ENCODE data around the gene DNAJC18.
A peak's percentile ranks its signal among the peaks of the same experiment; 100 is the strongest.

DNAJC18 gene

DNA sequence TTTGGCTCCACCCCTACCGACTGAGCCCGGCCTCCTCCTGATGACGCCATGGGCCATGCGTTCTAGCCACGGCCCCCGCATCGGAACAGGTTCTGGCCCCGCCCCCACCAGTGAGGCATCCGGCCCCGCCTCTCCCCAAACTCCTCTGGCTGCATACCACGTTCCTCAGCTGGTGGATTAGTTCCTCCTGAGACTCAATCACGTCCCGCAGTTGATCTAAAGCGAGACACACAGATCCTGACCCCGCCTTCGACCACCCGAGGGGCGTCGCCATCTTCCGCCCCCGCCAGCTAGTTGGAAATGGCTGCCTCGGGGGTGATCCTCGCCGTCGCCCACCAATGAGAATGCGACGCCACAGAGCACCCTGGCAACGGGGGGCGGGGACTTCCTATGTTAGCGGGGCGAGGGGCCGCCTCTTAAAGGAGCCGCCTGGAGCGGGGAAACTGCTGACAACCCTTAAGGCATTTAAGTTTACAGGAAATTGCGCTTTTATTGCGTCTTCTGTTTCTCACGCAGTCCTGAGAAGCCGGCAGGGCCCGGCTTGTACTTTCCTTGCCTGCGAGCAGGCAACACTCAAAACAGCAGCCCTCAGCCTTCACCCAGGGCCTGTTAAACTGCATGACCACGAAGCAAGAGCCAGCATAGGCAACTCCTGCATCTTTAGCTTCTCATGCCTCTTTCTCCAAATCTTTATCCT, 35.4 kb downstream of the DNAJC18 start, which contains the start of gene SPATA24:
Gene SPATA24 (minus strand): TSS at position 303 of the 697 bp plus-strand sequence. CDS start 29 bp downstream, at position 274.
- peak; percentile 96 for DNase-seq (ENCODE audit: low spot score)

DNA sequence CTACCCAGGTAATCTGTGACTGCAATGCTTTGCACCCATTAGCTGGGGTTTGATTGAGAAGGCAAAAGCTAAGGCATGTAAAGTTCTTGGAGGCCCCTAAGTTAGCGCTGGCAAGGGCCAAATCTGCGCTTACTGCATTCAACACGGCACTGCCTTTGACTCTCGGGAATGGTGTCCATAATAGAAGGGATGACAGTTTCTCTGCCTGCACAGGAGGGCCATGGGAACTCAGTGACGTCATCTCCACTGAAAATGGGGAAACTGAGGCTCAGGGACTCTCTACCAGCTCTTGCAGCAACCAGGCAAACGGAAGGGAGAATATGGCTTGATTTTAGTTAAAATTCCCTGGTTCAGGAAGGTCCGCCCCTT, 35.9 kb downstream of the DNAJC18 start:
- DNase-seq (ENCODE audit: low spot score), result no peak

DNA sequence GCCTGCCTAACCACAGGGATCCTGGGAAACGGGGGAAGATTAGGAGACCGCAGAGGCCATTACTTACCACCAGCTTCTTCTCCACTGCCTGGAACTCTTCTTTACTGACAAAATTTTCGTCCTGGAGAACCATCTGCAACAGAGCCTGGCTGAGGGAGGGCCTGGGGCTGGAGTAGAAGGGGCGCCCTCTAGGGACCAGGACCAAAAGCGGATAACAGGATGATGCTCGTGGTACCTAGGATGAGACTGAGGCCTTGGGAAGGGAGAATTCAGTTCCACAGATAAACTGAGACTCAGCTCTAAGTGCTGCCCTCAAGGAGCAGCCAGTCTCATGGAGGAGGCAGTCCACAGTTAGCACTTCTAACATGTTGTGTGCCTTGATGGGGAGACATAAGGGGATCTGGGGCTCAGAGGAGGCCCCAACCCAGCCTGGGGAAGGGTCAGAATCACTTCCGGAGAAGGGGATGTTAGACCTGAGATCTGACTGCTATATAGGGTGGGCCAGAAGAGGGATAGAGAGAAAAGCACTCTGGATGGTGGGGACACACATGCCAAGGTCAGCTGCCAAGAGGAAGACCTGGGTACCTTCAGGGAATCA, 36.7 kb downstream of the DNAJC18 start:
- DNase-seq (ENCODE audit: low spot score), result no peak

DNA sequence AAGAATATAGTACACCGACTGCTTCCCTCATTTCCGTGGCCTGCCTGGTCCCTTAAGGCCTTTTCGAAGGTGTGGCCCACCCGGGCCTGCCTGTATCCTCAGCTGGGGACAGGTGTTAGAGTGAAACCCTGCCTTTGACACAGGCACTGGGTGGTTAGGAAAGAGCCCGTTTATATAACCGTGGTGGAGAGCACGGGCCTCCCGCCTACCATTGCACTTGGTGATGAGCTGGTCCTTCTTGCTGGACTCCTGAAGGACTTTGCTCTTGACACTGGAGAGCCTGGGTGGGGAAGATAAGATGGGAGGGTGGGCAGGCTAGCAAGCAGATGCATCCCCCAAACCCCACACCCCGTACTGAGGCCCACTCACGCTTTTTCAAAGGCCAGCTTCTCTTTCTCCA, 37.8 kb downstream of the DNAJC18 start:
- no peak for DNase-seq (ENCODE audit: low spot score)

DNA sequence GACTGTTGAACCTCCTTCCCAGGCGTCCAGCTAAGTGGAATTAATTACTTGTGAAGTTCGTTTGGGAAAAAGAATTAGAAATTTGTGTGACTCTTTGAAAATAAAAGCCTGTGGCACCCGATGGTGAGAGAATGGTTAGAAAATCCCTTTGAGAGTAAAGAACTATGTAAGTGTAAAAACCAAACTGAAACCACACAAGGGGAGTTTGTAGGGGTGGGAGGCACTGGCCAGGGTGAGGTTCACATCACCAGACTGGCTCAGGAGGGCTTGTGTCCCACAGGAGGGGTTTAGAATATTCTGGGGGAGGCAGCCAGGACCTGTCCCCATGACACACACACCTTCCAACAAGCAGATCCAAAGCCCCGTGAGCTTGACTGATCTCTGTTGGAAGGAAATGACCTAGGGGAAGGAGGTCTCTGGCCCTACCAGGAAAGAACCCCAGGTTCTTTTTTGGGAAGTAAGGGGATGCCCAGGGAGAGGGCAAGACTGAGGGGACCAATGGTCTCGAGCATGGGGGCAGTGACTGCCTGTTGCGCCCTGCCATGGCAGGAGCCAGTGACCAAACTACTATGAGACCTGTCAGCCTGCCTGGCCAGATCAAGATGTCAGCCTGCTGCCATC, 39.7 kb downstream of the DNAJC18 start:
- no peak for DNase-seq (ENCODE audit: low spot score)

DNA sequence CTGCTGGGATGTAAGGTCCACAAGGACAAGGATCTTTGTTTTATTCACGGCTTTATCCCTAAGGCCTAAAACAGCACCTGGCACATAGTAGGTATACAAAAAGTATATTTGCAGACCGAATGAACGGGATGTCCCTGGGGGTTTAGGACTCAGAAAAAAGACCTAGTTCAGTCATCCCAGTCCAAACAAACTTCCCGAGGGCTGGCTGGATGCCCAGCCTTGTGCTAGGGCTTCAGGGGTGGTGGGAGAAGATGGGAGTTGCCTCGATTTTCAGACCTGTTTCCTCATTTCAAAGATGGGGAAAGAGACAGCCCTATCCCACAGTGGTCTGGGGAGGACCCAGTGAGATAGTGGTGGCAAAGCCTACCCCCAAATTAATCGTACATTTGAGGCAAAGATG, 41.4 kb downstream of the DNAJC18 start:
- DNase-seq (ENCODE audit: low spot score), result no peak

DNA sequence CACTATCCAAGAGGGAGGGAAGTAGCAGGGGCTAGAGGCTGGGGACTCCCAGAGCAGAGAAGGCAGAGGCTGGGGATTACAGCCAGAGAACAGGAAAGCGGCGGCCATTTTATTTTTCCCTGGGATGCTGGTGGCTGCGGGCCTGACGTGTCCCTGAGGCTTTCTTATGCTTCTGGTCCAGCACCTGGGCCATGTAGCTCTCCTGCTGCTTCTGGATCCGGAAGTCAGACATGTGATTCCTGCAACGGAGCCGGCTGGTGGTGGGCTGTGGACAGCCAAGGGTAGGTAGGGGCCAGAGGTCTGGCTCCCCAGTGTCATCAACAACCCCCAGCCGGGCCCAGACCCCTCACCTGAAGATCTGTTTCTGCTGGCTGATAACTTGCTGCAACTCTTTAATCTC, 42.6 kb downstream of the DNAJC18 start:
- DNase-seq (ENCODE audit: low spot score), result no peak

DNA sequence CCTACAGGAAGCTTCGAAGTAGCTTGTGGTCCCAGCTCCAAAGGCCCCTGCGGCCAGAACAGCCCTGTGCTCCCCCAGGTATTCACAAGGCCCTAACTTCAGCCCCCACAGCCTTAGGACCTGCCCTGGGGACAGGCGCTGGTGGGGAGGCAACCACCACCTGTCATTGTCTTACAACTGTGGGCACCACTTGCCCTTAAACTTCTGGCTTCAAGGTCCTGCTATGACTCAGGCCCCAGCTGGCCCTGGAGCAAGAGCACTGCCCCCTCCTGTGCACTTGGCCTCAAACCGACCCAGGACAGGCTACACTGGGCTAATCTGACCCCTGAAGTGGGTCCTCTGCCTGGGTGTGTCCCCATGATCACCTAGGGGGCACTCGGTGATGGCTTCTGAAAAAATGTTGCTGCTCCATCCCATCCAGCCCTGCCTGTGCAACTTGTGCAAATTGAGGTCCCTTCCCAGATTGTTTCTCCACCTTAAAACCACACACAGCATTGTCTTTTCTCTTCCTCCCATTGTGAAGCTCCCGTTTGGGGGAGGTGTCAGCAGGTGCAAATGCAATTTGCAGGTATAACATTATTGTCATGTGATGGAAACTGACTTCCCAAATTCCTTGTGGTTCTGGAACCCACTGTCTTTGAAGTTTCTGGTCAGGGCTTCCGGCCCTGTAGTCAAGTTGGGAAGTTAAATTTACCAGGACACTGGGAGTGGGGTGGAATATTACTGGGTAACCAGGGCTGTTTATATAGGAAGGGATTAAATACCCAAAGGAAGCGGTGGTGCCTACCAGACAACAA, 43.3 kb downstream of the DNAJC18 start:
- no peak for DNase-seq (ENCODE audit: low spot score)

DNA sequence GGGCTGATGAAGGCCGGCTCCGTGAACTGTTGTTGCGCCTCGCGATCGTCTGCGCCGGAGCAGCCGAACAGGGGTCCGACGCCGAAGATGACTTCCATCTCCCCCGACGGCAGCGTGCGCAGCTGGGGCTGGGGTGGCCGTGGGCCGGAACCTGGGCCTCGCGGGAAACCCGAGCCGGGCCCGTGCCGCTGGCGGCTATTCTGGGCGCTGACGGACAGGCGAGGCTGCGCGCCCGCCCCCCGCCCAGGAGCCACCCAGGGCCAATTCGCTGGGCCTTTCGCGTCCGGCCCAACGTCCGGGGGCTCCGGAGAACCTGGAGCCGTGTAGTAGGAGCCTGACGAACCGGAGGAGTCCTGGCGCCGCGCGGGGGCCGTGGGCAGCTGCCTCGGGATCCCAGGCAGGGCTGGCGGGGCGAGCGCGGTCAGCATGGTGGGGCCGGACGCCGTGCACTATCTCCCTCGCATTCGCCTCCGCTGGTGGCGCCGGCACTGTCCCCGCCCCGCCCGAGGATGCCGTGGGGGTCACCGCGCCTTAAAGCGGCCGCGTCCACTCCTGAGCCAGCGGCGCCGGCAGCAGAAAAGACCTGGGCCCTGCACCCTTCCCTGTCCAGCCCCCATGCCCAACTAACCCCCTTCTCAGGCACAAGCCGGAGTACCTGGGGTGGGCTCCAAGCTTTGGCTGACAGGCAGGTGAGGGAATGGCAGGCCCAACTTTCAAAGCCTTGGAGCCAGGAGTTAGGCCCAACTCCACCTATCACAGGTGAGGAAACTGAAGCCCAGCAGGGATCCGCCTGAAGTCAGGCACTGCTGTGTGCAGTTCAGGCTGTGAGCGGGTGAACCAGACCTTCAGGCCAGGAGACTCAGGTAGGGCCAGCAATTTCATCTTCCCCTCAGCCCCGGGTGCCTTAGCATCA, 44.4 kb downstream of the DNAJC18 start, which contains the start of gene PROB1:
Gene PROB1 (minus strand): TSS at position 451 of the 913 bp plus-strand sequence. CDS start 23 bp downstream, at position 428.
- no peak for DNase-seq (ENCODE audit: low spot score)

DNA sequence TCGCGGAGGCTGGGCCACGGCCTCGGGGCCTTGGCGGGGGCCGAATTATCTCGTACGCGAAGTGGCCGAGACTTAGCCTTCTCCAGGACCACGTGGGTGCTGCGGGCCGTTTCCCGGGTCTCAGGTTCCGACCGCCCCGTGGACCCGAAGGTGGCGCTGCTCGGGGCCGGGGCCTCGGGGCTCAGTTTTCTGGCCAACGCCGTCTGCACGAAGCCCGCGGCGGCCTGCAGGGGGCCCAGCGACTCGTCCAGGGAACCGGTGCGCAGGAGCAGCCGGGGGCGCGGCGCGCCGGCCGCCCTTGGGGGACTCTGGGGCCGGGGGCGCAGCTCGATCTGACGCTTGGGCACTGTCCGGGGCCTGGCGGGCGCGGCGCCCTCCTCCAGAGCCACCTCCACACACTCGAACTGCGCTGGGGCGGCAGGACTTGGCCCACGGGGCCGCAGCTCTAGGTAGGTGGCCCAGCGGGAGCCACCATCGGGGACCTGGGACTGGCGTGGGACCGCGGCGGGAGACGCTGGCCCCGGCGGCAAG, 45.1 kb downstream of the DNAJC18 start:
- no peak for DNase-seq (ENCODE audit: low spot score)

DNA sequence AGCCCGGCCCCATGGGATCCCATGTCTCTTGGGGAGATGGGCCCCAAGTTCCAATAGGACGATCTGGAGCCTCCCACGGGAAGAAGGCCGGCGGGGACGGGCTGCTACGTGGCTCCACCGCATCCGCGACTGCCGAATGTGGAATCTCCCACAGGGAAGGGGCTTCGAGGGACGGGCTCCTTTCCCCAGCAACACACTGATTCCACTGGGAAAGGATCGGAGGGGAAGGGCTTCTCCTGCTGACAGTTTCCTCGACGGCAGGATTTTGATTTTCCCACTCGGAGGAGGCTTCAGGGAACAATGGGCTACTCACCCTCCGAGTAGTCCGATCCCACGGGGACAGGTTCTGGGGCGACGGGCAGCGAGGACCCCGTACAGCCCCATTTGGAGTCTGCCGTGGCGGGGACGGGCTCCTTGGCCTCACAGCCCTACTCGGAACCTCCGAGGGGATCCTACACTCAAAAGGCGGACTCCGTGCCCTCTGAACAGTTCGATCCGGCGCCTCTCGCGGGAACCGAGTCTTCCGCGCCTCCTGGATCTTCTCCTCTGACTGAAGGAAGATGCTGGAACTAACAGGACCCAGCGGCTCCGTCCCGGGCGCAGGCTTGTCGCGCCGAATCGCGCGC, 45.7 kb downstream of the DNAJC18 start:
- DNase-seq (ENCODE audit: low spot score), result no peak

DNA sequence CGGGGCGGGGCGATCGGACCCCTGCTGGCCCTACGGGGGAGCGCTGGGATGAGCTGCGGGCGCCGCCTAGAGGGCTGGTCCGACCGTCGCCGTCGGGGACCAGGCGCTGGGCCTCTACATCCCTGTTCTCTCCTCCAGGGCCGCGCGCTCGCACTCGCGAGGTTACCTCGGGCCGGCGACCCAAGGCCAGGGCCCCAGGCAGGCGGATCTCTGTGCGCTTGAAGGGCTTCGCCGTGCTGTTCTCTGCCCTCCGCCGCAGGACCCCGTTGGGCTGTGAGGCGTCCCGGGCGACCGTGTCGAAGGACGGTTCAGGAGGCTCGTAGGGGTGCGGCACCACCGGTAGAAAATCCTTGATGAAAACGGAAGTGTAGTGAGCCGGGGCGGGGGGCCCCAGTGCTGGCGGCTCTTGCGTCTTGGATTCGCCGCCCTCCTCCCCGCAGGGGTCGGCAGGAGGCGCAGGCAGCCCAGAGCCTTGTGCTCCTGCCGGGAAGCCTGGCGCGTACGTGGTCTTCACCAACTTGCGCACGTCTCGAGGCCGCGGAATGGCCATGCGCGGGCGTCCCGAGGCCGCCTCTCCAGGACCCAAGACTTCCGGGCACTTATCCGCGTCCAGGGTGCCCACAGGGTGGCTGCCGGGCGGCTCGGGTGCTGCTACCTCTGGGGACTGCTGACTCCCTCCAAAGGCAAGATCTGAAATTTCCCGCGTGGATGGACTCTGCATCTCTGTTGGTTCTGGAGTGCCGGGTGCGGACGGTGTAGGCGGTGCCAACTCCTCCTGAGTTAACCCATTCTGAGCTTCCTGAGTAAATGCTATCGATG, 46.4 kb downstream of the DNAJC18 start:
- no peak for DNase-seq (ENCODE audit: low spot score)

DNA sequence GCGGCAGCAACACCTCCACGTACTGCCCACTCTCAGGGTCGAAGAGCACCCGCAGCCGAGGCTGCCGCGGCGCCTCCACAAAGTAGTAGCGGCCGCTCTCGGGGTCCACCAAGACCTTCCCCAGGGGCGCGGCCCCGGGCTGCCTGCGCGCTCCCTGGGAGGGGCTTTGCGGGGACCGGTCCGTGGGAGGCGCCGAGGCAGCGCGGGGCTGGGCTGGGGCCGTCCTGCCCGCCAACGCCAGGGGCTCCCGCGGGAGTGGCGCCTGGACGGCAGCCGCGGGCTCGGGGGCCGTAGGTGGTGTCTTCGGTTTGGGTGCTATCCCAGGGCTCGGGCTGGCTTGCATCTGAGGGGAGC, 47.0 kb downstream of the DNAJC18 start:
- no peak for DNase-seq (ENCODE audit: low spot score)

DNA sequence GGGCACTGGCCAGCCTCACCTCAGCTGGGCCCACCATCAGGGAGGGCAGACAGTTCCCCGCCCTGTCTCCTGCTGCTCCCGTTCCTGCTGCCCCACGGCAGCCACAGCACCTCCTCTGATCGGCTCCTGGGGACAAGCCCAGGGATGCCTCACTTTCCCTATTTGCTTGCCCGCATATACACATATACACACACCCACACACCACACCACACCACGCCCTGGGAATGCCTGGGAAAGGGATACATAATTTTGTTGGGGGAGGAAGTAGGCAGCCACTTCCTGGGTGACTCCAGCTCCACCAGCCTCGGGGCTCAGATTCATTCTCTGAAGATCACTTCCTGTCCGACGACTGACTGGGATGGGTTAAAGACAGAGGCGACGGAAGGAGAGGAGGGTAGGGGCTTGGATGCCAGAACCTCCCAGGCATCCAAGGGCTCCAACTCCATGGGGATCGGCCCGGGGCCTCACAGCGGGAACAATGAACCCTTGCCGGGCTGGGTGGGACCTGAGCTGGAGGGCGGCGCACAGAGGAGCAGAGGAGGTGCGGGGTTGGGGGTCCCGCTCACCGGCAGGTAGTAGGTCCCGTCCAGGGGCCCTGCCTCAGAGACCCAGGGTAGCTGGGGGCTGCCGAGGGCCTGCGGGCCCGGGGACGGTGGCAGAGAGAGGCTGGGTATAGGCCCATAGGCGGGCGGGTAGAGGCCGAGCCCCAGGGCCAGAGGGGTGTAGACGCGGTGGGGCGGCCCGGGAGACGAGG, 47.6 kb downstream of the DNAJC18 start:
- DNase-seq (ENCODE audit: low spot score), result no peak

DNA sequence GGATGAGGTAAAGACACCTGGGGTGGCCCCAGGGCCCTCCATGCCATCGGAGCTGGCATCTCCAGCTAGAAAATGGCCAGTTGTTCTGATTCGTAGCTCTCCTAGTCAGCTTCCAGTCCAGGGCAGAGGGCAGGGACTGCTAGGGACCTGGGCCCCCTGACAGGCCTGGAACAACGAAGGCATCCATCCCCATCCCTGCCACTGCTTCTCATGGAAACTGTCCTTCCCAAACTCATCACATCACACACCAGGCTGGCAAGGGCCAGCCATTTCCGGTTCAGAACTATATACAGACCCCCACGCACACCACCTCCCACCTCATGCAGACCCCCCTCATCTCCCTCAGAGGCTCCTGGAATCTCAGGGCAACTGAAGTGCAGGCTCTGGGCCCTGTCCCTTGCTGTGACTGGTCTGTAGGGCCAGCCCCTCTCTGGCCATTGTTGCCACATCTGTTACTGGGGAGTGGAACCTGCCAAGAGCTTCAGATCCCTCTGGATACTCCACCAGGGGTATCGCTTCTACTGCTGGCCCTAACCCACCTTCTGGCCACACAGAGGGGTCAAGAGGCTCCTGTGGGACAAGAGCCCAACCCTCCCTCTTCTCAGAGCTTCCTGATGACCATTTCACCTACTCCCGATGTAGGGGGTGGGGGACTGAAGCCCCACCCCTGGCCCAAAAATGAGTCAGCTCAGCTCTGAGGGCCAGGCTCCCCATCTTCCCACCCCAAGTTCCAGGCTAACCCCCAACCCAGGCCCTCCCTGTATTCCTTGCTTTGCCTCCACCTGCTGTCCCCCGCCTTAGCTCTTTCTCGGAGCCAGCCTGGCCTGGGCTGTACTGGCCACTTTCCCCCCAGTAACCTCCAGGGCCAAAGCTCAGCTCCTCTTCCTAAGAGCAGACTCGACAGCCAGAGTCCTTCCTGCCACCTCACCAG, 48.4 kb downstream of the DNAJC18 start:
- DNase-seq (ENCODE audit: low spot score), result no peak

DNA sequence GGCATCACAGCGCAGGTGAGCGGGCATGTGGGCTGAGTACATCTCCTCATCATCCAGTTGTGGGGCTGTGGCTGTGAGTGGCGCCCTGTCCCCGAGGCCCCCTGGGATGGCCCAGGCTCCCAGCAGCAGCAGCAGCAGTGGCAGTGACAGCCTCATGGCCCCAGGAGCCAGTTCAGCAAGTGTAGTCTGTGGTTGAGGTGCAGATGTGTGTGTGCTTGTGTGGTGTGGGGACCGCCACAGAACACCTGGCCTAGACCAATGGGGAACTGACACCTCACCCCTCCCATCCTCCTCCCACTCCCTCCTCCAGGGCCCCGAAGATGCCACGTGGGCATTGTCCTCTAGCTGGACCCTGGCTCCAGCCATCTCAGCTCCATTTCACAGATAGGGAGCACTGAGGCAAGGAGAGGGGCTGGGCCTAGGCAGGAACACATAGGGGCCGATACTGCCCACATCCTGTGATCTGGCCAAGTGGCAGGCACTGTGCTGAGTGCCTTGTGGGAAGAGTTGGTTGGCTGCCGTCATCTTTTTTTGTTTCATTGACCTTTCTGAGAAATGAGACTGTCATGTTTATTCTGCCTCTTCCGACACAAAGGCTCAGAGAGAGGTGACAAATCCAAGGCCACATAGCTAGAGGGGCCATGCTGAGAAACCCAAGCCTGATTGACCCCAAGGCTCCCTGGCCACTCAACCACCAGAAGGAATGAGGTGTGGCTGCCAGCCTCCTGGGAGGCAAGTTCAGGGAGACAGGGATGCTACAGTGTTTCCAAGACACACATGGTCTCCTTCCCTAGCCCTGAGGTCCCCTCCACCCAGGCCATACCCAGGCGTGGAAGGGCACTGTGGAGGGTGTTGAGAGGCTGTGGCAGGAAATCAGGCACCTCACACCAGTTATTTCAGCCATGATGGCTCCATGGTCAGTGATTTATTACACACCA, 49.4 kb downstream of the DNAJC18 start, which contains the start of gene MZB1:
Gene MZB1 (minus strand): TSS at position 213 of the 938 bp plus-strand sequence. CDS start 57 bp downstream, at position 156.
- DNase-seq (ENCODE audit: low spot score), result no peak

Data from pons (tissue), 1 donor.